Activated naive CD4-positive, alpha-beta T cell treated with anti-CD3 and anti-CD28 coated beads, Interleukin-2, amount 50 U/mL, for 24 hours (primary cell): ENCODE results near the gene LGI1.
"Not testable (repeated sequence)": the region's sequence is repeated elsewhere in the genome, so short reads cannot be mapped to it uniquely, and the experiment has no call there.

ENCODE experiments used
- H3K27ac Mint-ChIP-seq: one replicate; pipeline ENCODE4 v1.8.0; 2021; ENCODE audit warnings: mild to moderate bottlenecking, mixed read lengths
- H3K27me3 Mint-ChIP-seq: one replicate; pipeline ENCODE4 v1.8.0; 2021; ENCODE audit warnings: mixed read lengths
- H3K36me3 Mint-ChIP-seq: one replicate; pipeline ENCODE4 v1.8.0; 2021; ENCODE audit warnings: mixed read lengths
- H3K4me1 Mint-ChIP-seq: one replicate; pipeline ENCODE4 v1.8.0; 2021; ENCODE audit warnings: mixed read lengths
- H3K4me3 Mint-ChIP-seq: one replicate; pipeline ENCODE4 v1.8.0; 2021; ENCODE audit warnings: mild to moderate bottlenecking, mixed read lengths
- H3K9me3 Mint-ChIP-seq: one replicate; pipeline ENCODE4 v1.8.0; 2021; ENCODE audit warnings: mixed read lengths

Gene LGI1

DNA sequence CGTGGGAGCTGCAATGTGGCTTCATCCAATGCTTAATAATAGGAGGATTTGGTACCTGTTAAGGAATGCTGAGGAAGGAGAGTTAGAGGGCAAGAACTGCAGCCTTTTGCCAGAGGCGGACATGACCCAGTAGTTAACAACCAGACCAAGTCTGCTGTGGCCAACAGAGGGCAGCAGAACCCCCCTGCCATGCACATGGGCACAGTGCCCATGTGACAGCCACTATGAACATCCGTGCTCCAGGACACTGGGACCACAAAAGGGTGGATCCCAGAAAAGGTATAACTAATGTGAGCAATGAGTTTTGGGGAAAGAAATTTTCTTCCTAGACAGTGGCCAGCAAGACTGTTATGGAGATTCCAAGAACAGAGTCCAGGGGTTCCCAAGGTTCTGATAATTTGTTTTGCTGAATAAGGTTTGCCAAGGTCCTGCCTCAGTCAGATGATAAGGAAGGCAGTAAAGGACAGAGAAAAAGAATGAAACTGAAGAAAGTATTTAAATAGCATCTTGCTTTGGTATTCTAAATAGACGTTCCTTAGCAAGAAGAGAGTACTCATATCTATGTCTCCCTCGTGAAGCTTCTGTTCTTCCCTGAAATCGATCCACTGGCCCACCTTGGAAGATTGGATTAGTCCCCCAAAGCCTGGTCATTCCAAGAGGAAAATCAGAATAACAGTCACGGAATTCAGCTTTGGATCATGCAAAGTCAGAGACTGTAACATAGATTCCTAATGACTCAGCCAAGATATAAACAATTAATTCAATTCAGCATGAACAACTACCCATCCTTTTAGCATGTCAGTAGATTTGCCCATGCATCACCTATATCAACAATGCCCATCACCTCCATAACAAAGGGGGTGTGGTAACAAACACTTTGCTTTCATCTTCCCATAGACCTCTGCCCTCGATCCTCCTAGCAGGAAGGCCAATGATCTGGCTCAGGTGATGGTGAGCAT, 56.0 kb downstream of the LGI1 start:
- H3K36me3 Mint-ChIP-seq: no peaks in the 10 kb centered on the region
- H3K9me3 Mint-ChIP-seq: no peaks in the 10 kb centered on the region
- no peak overlapping the region for H3K27ac Mint-ChIP-seq
- H3K4me3 Mint-ChIP-seq: no peak overlapping the region
- H3K27me3 Mint-ChIP-seq: peaks cover 30% of the 10 kb centered on the region
- H3K4me1 Mint-ChIP-seq: peaks cover 8% of the 10 kb centered on the region

DNA sequence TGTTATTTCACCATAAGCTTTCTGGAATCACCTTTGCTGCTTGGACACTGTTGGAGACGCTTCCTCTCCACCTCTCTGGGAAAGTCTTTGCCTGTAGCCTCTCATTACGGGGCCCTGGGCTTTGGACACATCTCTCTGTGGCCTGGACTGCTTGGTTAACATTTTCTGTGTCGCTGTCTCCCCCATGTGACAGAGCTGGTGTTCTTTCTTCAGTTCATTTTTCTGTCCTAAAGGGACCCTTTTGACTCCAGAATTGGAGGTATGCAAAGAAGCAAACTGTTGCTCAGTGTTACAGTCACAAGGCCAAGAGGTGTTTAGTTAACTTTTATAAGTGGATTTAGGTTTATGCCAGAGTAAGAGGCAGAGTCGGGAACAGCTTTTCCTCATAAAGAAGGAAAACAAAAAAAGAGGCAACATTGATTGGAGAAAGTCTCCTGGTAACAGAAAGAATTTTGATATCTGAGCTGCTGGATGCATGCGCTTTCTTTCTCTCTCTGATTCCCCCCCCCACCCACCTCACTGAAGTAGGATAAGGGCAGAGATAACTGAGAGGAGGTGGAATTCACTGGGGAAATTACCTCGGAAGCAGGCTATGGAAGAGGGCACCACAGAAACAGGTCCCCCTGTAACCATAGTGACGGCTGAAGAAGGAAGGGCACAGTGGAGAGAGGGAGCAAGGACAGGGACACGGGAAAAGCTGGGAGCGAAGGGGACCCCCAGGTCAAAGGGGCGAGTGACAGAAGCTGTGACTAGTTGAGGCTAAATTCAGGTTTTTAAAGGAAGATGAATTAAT, 57.8 kb downstream of the LGI1 start:
- Mint-ChIP-seq H3K36me3 (no peaks in the 10 kb centered on the region), H3K9me3 (no peaks in the 10 kb centered on the region), H3K4me3 (no peak overlapping the region), H3K27me3 (peaks cover 26% of the 10 kb centered on the region), H3K4me1 (peaks cover 8% of the 10 kb centered on the region), H3K27ac (no peak overlapping the region)

DNA sequence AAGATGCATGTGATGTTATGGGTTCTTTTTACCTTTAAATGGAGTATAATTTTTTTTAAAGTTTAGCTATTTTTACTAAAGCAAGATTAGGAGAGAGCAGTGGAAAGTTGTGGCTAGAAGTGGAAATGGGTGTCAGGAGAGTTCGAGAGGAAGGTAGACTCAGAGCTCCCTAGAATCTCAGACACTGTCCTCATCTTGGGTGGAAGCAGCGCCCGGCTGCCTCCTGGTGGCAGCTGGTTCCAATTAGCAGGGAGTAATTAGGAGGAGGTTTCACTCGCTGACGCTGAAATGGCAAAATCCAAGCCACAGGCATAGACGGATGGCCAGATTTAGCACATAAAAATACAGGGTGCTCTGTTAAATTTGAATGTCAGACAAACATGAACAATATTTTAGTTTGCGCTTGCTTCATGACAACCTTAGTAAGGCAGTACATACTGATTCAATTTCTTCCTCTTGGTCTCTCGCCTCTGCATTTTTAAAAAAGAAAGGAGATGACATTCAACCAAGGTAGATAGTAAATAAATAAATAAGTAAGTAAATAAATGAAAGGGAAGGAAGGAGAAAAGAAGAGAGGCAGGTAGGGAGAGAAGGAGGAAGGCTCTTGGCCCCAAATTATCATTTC, 58.5 kb downstream of the LGI1 start:
- Mint-ChIP-seq H3K4me1 (peaks cover 8% of the 10 kb centered on the region), H3K9me3 (no peaks in the 10 kb centered on the region), H3K36me3 (no peaks in the 10 kb centered on the region), H3K27ac (no peak overlapping the region), H3K27me3 (peaks cover 26% of the 10 kb centered on the region), H3K4me3 (no peak overlapping the region)

DNA sequence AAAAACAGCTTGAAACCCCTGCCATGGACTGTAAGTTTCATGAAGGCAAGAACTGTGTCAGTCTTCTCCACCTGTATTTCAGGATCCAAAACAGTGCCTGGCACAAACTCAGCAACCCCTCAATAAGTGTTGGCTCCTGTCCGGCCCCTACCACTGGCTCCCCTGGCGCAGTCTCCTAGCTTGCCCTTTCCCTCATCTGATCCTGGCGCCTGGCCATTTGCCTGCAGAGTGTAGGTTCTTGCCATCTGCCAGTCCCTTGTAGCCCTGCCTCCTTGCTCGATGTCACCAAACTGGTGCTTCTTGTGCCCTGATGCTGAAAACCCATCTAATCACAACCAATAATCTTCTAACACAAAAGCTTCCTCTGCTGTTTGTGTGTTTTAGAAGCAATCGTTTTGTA, 60.4 kb downstream of the LGI1 start:
- peaks cover 8% of the 10 kb centered on the region for H3K4me1 Mint-ChIP-seq
- no peaks in the 10 kb centered on the region for H3K9me3 Mint-ChIP-seq
- H3K27ac Mint-ChIP-seq: no peak overlapping the region
- H3K36me3 Mint-ChIP-seq: no peaks in the 10 kb centered on the region
- H3K4me3 Mint-ChIP-seq: no peak overlapping the region
- peaks cover 23% of the 10 kb centered on the region for H3K27me3 Mint-ChIP-seq

DNA sequence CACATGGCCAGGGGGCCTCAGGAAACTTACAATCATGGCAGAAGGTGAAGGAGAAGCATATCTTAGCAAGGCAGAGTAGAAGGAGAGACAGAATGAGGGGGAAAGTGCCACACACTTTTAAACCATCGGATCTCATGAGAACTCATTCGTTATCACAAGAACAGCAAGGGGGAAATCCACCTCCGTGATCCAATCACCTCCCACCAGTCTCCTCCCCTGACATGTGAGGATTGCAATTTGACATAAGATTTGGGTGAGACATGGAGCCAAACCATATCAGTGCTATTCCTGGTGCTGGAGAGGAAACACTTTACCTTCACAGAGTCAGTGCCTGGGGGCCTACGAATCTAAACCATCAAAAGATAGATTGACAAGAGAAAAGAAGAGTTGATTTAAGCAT, 61.8 kb downstream of the LGI1 start:
- H3K36me3 Mint-ChIP-seq: no peaks in the 10 kb centered on the region
- no peak overlapping the region for H3K27ac Mint-ChIP-seq
- no peak overlapping the region for H3K4me3 Mint-ChIP-seq
- H3K27me3 Mint-ChIP-seq: peaks cover 20% of the 10 kb centered on the region
- H3K4me1 Mint-ChIP-seq: peaks cover 8% of the 10 kb centered on the region
- no peaks in the 10 kb centered on the region for H3K9me3 Mint-ChIP-seq

DNA sequence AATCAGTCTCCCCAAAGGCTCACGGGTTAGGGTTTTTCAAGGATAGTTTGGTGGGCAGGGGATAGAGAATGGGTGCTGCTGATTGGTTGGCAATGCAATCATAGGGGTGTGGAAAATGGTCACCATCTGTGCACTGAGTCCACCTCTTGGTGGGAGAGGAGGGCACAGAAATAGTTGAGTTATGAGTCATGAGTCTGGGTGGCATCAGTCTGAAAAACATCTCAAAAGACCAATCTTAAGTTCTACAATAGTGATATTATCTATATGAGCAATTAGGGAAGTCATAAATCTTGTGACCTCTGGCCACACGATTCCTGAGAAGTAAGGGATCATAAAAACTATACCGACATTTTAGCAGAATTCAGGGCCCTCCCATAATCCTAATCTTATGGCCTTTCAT, 62.7 kb downstream of the LGI1 start:
- peaks cover 18% of the 10 kb centered on the region for H3K27me3 Mint-ChIP-seq
- no peak overlapping the region for H3K27ac Mint-ChIP-seq
- H3K9me3 Mint-ChIP-seq: no peaks in the 10 kb centered on the region
- no peak overlapping the region for H3K4me3 Mint-ChIP-seq
- H3K36me3 Mint-ChIP-seq: no peaks in the 10 kb centered on the region
- peaks cover 8% of the 10 kb centered on the region for H3K4me1 Mint-ChIP-seq

DNA sequence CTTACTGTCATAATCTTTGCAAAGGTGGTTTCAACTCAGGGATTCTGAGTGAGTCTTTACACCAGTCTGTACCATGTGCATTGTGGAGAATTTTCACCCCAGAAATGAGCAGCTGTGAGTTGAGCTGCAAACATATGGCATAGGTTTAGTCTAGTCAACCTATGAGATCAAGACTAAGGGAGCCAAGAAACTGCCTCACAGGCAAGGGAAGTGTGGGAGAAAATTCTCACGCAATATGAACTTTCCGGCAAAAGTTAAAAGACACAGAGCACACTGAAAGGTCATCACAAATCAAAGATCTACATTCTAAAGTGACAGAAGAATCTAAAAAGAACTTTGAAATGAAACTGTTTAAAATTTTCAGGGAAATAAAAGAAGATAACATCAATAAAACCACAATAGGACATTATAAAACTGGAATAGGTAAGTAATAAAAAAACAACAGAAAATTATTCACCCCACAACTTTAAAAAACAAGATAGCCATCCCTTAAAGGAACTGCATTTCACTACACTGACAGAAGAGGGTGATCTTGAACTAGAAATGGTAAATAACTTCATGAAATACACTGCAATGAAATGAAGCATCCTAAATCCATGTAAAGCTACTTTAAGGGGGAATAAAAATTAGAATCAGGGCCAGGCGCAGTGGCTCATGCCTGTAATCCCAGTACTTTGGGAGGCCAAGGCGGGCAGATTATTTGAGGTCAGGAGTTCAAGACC, 63.5 kb downstream of the LGI1 start:
- Mint-ChIP-seq H3K9me3 (no peaks in the 10 kb centered on the region), H3K4me3 (no peak overlapping the region), H3K27ac (no peak overlapping the region), H3K27me3 (peaks cover 11% of the 10 kb centered on the region), H3K36me3 (no peaks in the 10 kb centered on the region), H3K4me1 (peaks cover under 1% of the 10 kb centered on the region)

DNA sequence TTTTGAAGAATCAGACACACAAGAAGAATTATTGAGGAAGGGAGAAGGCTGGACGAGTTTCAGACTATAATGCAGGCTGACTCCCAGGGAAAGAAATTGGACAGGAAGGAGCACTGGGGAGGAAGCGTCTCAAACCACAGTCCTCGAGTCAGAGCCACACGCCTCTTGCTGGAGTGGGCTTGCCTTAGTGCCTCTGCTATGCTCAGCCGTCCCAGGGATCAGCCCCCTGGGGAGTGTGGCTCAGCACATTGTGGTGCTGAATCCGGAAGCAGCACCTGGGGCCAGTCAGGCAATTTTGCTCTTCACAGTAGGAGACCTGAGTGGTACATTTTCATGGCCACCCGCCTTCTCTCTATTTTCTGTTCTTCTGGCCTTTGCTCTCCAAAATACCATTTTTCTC, 68.6 kb downstream of the LGI1 start:
- Mint-ChIP-seq H3K4me1 (no peaks in the 10 kb centered on the region), H3K27ac (no peak overlapping the region), H3K9me3 (no peaks in the 10 kb centered on the region), H3K4me3 (no peak overlapping the region), H3K27me3 (peaks cover 5% of the 10 kb centered on the region), H3K36me3 (no peaks in the 10 kb centered on the region)

DNA sequence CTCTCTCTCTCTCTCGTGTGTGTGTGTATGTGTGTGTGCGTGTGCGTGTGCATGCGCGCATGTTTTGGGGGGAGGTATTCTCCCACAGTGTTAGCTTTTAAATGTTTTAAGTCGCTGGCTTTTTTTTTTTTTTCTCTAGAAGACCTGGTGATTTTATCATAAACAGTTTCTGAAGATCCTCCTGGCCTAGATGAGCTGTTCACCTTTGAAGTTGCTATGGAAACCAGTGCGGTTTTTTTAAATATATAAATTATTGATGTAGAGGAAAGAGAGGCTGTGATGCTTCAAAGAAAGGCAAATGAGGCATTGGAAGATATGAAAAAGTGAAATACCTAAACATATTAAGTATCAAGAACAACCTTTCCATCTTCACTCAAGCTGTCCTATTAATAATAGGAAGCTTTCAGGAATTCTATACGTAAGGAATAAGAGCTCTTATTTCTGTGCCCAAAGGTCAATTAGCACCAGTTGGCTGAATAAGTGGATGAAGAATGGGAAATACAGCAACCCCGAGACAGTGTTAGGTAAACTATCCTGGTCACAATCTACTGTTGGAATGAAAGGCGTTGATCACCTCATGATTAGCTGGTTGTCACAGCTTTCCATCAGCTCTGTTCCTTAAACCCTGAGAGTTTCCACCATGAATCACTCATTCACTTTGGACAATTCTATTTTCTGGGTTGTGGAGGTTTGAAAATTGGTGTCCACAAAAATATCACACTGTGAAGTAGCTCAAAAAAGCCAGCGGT, 69.5 kb downstream of the LGI1 start:
- Mint-ChIP-seq H3K27me3 (peaks cover 5% of the 10 kb centered on the region), H3K27ac (no peak overlapping the region), H3K4me3 (no peak overlapping the region), H3K4me1 (no peaks in the 10 kb centered on the region), H3K36me3 (no peaks in the 10 kb centered on the region), H3K9me3 (no peaks in the 10 kb centered on the region)

DNA sequence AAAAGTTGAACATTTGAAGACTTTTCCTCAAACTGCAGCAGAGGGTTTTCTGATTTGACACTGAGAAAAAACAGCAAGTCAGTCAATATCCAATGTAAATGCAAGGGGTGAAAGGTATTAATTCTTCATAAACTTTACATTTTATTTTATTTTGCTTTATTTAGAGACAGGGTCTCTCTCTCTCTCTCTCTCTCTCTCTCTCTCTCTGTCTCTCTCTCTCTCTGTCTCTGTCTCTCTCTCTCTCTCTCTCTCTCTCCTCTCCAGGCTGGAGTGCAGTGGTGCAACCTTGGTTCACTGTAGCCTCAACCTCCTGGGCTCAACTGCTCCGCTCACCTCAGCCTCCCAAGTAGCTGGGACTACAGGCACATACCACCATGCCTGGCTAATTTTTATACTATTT, 73.3 kb downstream of the LGI1 start:
- H3K27me3 Mint-ChIP-seq, H3K27ac Mint-ChIP-seq, H3K4me3 Mint-ChIP-seq, H3K9me3 Mint-ChIP-seq, H3K4me1 Mint-ChIP-seq, H3K36me3 Mint-ChIP-seq: not testable (repeated sequence)

DNA sequence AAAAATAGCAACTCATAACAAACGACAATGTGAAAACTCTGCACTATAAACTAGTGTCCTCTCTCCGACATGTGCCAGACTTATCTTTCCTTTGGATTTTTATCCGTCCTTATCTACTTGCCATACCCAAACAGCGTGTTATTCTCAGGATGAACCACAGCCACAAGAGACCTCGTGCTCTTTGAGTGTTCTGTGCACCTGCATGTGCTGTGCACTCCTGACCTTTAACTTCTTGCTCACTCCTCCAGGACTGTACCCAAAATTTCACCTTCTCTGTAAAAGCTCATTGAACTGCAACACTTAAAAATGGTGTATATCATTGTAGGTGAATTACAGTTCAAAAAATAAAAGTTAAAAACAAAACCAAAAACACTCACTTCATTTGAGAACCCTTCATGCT, 78.0 kb downstream of the LGI1 start:
- Mint-ChIP-seq H3K4me1 (no peaks in the 10 kb centered on the region), H3K27ac (no peak overlapping the region), H3K36me3 (no peaks in the 10 kb centered on the region), H3K9me3 (peaks cover 6% of the 10 kb centered on the region), H3K4me3 (no peak overlapping the region), H3K27me3 (peaks cover 1% of the 10 kb centered on the region)

DNA sequence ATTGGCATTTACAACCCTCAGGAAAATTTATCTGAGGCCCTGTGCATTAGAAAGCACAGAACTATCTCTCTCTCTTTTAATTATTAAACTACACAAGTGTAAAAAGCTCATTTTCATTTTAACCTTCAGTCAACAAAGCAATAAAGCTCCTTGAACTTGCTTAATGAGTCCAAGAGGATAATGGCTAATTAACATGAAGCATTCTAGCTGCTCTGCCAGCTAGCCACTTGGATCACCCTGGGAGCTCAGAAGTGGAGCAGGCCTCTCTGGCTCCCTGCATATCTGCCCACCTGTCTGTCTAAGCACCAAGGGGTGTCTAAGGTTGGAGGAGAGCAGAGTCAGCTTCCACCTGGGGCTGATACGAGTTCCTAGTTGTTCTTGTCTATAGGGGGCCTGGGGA, 80.1 kb downstream of the LGI1 start:
- Mint-ChIP-seq H3K27ac (no peak overlapping the region), H3K36me3 (no peaks in the 10 kb centered on the region), H3K4me1 (no peaks in the 10 kb centered on the region), H3K27me3 (no peaks in the 10 kb centered on the region), H3K9me3 (peaks cover 6% of the 10 kb centered on the region), H3K4me3 (no peak overlapping the region)

DNA sequence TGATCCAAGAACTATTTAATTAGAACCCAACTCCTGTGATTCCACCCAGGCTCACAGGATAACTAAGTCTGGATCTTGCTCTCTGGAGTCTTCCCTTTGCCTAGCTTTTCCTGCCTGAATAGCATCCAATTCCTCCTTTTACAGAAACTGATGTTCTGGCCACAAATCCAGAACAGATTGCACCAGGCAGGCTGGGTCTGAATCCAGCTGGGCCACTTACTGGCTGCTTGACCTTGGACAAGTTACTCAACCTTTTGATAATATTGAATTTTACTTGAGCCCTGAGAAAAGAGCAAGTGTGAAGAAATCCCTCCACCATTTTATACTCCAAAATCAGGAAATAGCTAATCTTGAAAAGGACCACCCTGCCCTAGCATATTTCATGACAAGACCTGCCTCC, 80.5 kb downstream of the LGI1 start:
- Mint-ChIP-seq H3K27me3 (no peaks in the 10 kb centered on the region), H3K27ac (no peak overlapping the region), H3K4me1 (no peaks in the 10 kb centered on the region), H3K9me3 (peaks cover 6% of the 10 kb centered on the region), H3K4me3 (no peak overlapping the region), H3K36me3 (no peaks in the 10 kb centered on the region)

DNA sequence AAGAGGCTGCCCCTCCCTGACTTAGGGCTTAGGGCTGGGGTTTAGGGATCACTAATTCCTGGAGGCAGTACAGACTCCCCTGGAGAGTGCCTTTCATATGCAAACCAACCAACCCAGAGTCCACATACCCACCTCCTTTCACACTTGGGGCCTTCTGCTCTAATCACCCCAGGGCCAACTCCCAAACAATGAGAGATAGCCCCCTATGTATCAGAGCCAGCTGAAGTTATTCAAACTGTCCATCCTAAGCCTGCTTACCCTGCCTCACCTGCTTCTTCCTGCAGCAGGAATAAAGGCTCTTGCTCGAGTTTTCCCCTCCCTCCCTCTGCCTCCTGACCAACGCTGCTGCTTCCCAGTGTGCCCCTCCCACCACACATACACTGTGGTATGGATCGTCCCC, 84.2 kb downstream of the LGI1 start:
- Mint-ChIP-seq H3K4me1 (no peaks in the 10 kb centered on the region), H3K4me3 (no peak overlapping the region), H3K36me3 (no peaks in the 10 kb centered on the region), H3K27me3 (no peaks in the 10 kb centered on the region), H3K27ac (no peak overlapping the region), H3K9me3 (no peaks in the 10 kb centered on the region)
